PC-9 (cell line): ENCODE results near the gene TRMT112. TPM values are rescaled to one million over a fixed set of nuclear protein-coding genes. Genes with fewer than 3 reads are reported as not detected.

ENCODE experiments used
- BruUV-seq: library from RNA; stranded (reverse); fragments of 400-500 nt; replicated peaks from 2 replicates; lab custom pipeline; 2021; lab: Mats Ljungman, UMichigan
- CTCF ChIA-PET: fragments of 300-600 bp; sonication (Branson Sonifier 250); formaldehyde crosslinking; loops from one replicate; lab custom pipeline; 2022; ENCODE audit warnings: antibody characterized with exemption; lab: Charles Lee
- POLR2A ChIA-PET: fragments of 300-600 bp; sonication (Branson Sonifier 250); formaldehyde crosslinking; loops from one replicate; lab custom pipeline; 2022; ENCODE audit warnings: antibody characterized with exemption; ENCODE audit not compliant: unreplicated experiment; lab: Charles Lee
- DNase-seq, 2 experiments: peaks; one replicate each; pipeline versions ENCODE4 v3.0.0 to v3.0.0-alpha.2; 2015 to 2022; ENCODE audit warnings: mixed read lengths in 1 of 2
- H2AFZ ChIP-seq: fragments of 200-600 bp; sonication (generic); 2 replicates; pipeline ENCODE4 v1.8.1; 2017; ENCODE audit warnings: antibody characterized with exemption
- H3F3A ChIP-seq: fragments of 200-600 bp; sonication (generic); 2 replicates; pipeline ENCODE4 v1.8.1; 2017; ENCODE audit warnings: antibody characterized with exemption, mild to moderate bottlenecking, low read depth; ENCODE audit not compliant: insufficient read depth
- H3K27ac ChIP-seq: fragments of 200-600 bp; sonication (generic); 2 replicates; pipeline ENCODE4 v1.6.1; 2016; ENCODE audit warnings: mixed run types
- H3K27me3 ChIP-seq: fragments of 200-600 bp; sonication (generic); 2 replicates; pipeline ENCODE4 v1.6.1; 2016; ENCODE audit warnings: low read depth, mixed run types; ENCODE audit not compliant: insufficient read depth
- H3K36me3 ChIP-seq: fragments of 200-600 bp; sonication (generic); 2 replicates; pipeline ENCODE4 v1.6.1; 2016; ENCODE audit warnings: low read depth, mixed run types
- H3K4me1 ChIP-seq: fragments of 200-600 bp; sonication (generic); replicated peaks from 2 replicates; pipeline ENCODE4 v1.6.1; 2016; ENCODE audit warnings: mixed run types; ENCODE audit not compliant: insufficient read depth
- H3K4me2 ChIP-seq: fragments of 200-600 bp; sonication (generic); 2 replicates; pipeline ENCODE4 v1.6.1; 2017; ENCODE audit warnings: mixed run types
- H3K4me3 ChIP-seq: fragments of 200-600 bp; sonication (generic); 2 replicates; pipeline ENCODE4 v1.6.1; 2016; ENCODE audit warnings: mixed run types
- H3K79me2 ChIP-seq: fragments of 200-600 bp; sonication (generic); 2 replicates; pipeline ENCODE4 v1.6.1; 2017; ENCODE audit warnings: low read depth, mixed run types
- H3K9me2 ChIP-seq: fragments of 200-600 bp; sonication (generic); 2 replicates; pipeline ENCODE4 v1.8.1; 2017; ENCODE audit warnings: mild to moderate bottlenecking; ENCODE audit not compliant: insufficient read depth
- H3K9me3 ChIP-seq: fragments of 200-600 bp; sonication (generic); 2 replicates; pipeline ENCODE4 v1.8.1; 2016; ENCODE audit warnings: low read depth; ENCODE audit not compliant: insufficient read depth
- H4K20me1 ChIP-seq: fragments of 200-600 bp; sonication (generic); 2 replicates; pipeline ENCODE4 v1.8.1; 2017; ENCODE audit not compliant: insufficient read depth
- CTCF ChIP-seq: fragments of 200-600 bp; sonication (generic); conservative IDR thresholded peaks from 2 replicates; pipeline ENCODE4 v1.6.1; 2017; ENCODE audit warnings: mixed run types, antibody characterized with exemption, mild to moderate bottlenecking, moderate library complexity
- EZH2 ChIP-seq: fragments of 200-600 bp; sonication (generic); IDR thresholded peaks from 2 replicates; pipeline ENCODE4 v1.8.0; 2017; ENCODE audit warnings: antibody characterized with exemption, low read depth
- intact Hi-C: fragments of 100-400 bp; cut with micrococcal nuclease; formaldehyde crosslinking; loops from one replicate; pipeline ENCODE4 v1.10.0; 2022; ENCODE audit not compliant: unreplicated experiment
- microRNA-seq: library from miRNA; unstranded; fragments of <30 nt; microRNA quantifications from one replicate; pipeline ENCODE4 v1.2.0, GENCODE V29; 2021; ENCODE audit warnings: borderline number of aligned reads, borderline replicate concordance
- total RNA-seq: library from RNA; stranded (reverse); gene quantifications from 2 replicates; pipeline ENCODE4 v1.2.3, GENCODE V29; 2021

The TRMT112 gene
- total RNA-seq, 1 experiment from 2014 or later: 275 TPM

GRCh38 chr11:64268025-64268892, 49.1 kb downstream of the TRMT112 start:
- DNase-seq: peak; percentile 64 to 88
- no peak overlapping the region; the same call in 1 of the 2 replicates for H2AFZ ChIP-seq
- H3K27ac ChIP-seq: peak overlapping the region; percentile 89
- no peaks in the 10 kb centered on the region for H3K9me3 ChIP-seq
- intact Hi-C loops: no loop called here
- H3F3A ChIP-seq: peaks cover 49% of the 10 kb centered on the region
- no peaks in the 10 kb centered on the region for H4K20me1 ChIP-seq
- peaks cover 25% of the 10 kb centered on the region for H3K4me1 ChIP-seq
- CTCF ChIA-PET: interaction anchor here (0.6 to 1.3 kb wide), 5 partner anchors 9 to 87 kb away, joined by 3 to 14 read pairs (median 6); no protein-coding TSS in a partner anchor
- H3K79me2 ChIP-seq: peaks cover 18% of the 10 kb centered on the region
- H3K36me3 ChIP-seq: peaks cover 1% of the 10 kb centered on the region; the same call in 1 of the 2 replicates
- BruUV-seq: no TSS peak
- H3K27me3 ChIP-seq: no peaks in the 10 kb centered on the region
- H3K4me2 ChIP-seq: peak overlapping the region; percentile 91
- no peaks in the 10 kb centered on the region for H3K9me2 ChIP-seq
- TF ChIP-seq EZH2 (no peak), CTCF (no peak)
- H3K4me3 ChIP-seq: peak overlapping the region; percentile 63
- POLR2A ChIA-PET: interaction anchor here (0.5 to 0.6 kb wide), 2 partner anchors 52 to 654 kb away, joined by 4 to 6 read pairs; partner anchors contain the start of gene PLAAT3

- DNase-seq: peak; percentile 26 to 89
- Histone ChIP-seq H3K4me2 (peak overlapping the region; percentile 91; the same call in 1 of the 2 replicates), H3K4me3 (no peak overlapping the region), H3K9me2 (no peaks in the 10 kb centered on the region), H3K4me1 (peaks cover 21% of the 10 kb centered on the region), H2AFZ (no peak overlapping the region), H3K36me3 (peaks cover 9% of the 10 kb centered on the region; the same call in 1 of the 2 replicates), H3K79me2 (peaks cover 9% of the 10 kb centered on the region), H3F3A (peaks cover 44% of the 10 kb centered on the region), H3K27ac (no peak overlapping the region), H4K20me1 (no peaks in the 10 kb centered on the region), H3K27me3 (no peaks in the 10 kb centered on the region), H3K9me3 (no peaks in the 10 kb centered on the region)
- BruUV-seq: no TSS peak
- intact Hi-C loops: no loop called here
- ChIA-PET CTCF (interaction anchor here (0.6 to 1.7 kb wide), 11 partner anchors 9 to 88 kb away, joined by 3 to 15 read pairs (median 3); no protein-coding TSS in a partner anchor), POLR2A (interaction anchor here (0.5 to 0.9 kb wide), 6 partner anchors 15 to 88 kb away, joined by 3 to 11 read pairs (median 4); no protein-coding TSS in a partner anchor)
- TF ChIP-seq CTCF (no peak), EZH2 (no peak)
Observed at GRCh38 chr11:64267207-64267945, 50.0 kb downstream of the TRMT112 start.

Small RNA genes lying within 50 kb of the gene (microRNA-seq; reads per million reads assigned to microRNA genes)
- gene MIR7155: not detected

Other genes starting within 250 kb of the TRMT112 start
- gene MACROD1, start 151.4 kb downstream of the TRMT112 start, total RNA-seq: 41.0 and 68.8 TPM in 2 replicates
- 267 and 299 TPM in 2 replicates for gene STIP1, start 131.4 kb downstream of the TRMT112 start, total RNA-seq
- gene FERMT3, start 110.8 kb downstream of the TRMT112 start, total RNA-seq: 5.0 and 6.6 TPM in 2 replicates
- gene TRPT1, start 91.4 kb downstream of the TRMT112 start, total RNA-seq: 55.2 and 76.2 TPM in 2 replicates
- gene NUDT22, start 91.3 kb downstream of the TRMT112 start, total RNA-seq: 87.4 and 112 TPM in 2 replicates
- gene DNAJC4, start 87.0 kb downstream of the TRMT112 start, total RNA-seq: 55.0 and 57.1 TPM in 2 replicates
- gene VEGFB, start 83.0 kb downstream of the TRMT112 start, total RNA-seq: 110 and 129 TPM in 2 replicates
- gene FKBP2, start 76.5 kb downstream of the TRMT112 start, total RNA-seq: 84.2 and 93.2 TPM in 2 replicates
- gene PPP1R14B, start 70.6 kb downstream of the TRMT112 start, total RNA-seq: 385 and 435 TPM in 2 replicates
- gene PLCB3, start 66.0 kb downstream of the TRMT112 start, total RNA-seq: 73.2 and 79.6 TPM in 2 replicates
- 94.3 and 94.4 TPM in 2 replicates for gene BAD, start 32.9 kb downstream of the TRMT112 start, total RNA-seq
- 72.8 and 110 TPM in 2 replicates for gene GPR137, start 31.7 kb downstream of the TRMT112 start, total RNA-seq
- gene KCNK4, start 26.3 kb downstream of the TRMT112 start, total RNA-seq: 0.53 and 0.57 TPM in 2 replicates
- 1.3 TPM in 1 of 2 replicates, not detected in the other for gene CATSPERZ, start 17.2 kb downstream of the TRMT112 start, total RNA-seq
- gene ESRRA, start 12.0 kb downstream of the TRMT112 start, total RNA-seq: 61.0 and 64.6 TPM in 2 replicates
- gene PRDX5, start 562 bp upstream of the TRMT112 start, total RNA-seq: 381 and 441 TPM in 2 replicates
- 9.6 and 15.1 TPM in 2 replicates for gene CCDC88B, start 22.6 kb upstream of the TRMT112 start, total RNA-seq
- 60.6 and 64.3 TPM in 2 replicates for gene RPS6KA4, start 41.6 kb upstream of the TRMT112 start, total RNA-seq
- 0.41 and 1.1 TPM in 2 replicates for gene SLC22A11, start 238.4 kb upstream of the TRMT112 start, total RNA-seq